Neural progenitor cell (in vitro differentiated cells): ENCODE data around the gene AGT. TPM values are rescaled to one million over a fixed set of nuclear protein-coding genes. Genes with fewer than 3 reads are reported as not detected.

Source experiments
- DNase-seq: peaks from one replicate; pipeline ENCODE4 v3.0.0-alpha.2; 2016; ENCODE audit warnings: low spot score
- H2AFZ ChIP-seq: fragments of 200-600 bp; sonication (generic); replicated peaks from 2 replicates; pipeline ENCODE4 v1.6.1; 2016; ENCODE audit warnings: antibody characterized with exemption
- H3F3A ChIP-seq: fragments of 200-600 bp; sonication (generic); 2 replicates; pipeline ENCODE4 v1.6.1; 2016; ENCODE audit warnings: antibody characterized with exemption, low read depth
- H3K27ac ChIP-seq: fragments of 200-600 bp; sonication (generic); 2 replicates; pipeline ENCODE4 v1.5.1; 2016; ENCODE audit warnings: mild to moderate bottlenecking
- H3K27me3 ChIP-seq: fragments of 200-600 bp; sonication (generic); 2 replicates; pipeline ENCODE4 v1.6.1; 2016; ENCODE audit warnings: mild to moderate bottlenecking, moderate library complexity
- H3K36me3 ChIP-seq: fragments of 200-600 bp; sonication (generic); 2 replicates; pipeline ENCODE4 v1.5.1; 2016
- H3K4me1 ChIP-seq: fragments of 200-600 bp; sonication (generic); 2 replicates; pipeline ENCODE4 v1.6.1; 2016; ENCODE audit warnings: mixed run types
- H3K4me2 ChIP-seq: fragments of 200-600 bp; sonication (generic); 2 replicates; pipeline ENCODE4 v1.6.1; 2016
- H3K4me3 ChIP-seq: fragments of 200-600 bp; sonication (generic); 2 replicates; pipeline ENCODE4 v1.5.1; 2016
- H3K79me2 ChIP-seq: fragments of 200-600 bp; sonication (generic); 2 replicates; pipeline ENCODE4 v1.6.1; 2016; ENCODE audit warnings: low read depth
- H3K9ac ChIP-seq: fragments of 200-600 bp; sonication (generic); 2 replicates; pipeline ENCODE4 v1.6.1; 2016
- H3K9me3 ChIP-seq: fragments of 200-600 bp; sonication (generic); 2 replicates; pipeline ENCODE4 v1.5.1; 2016; ENCODE audit warnings: low read depth
- H4K20me1 ChIP-seq: fragments of 200-600 bp; sonication (generic); 2 replicates; pipeline ENCODE4 v1.6.1; 2016; ENCODE audit warnings: low read depth
- H3K27ac Mint-ChIP-seq: 3 replicates; pipeline ENCODE4 v1.8.0; 2021; ENCODE audit warnings: mixed read lengths
- H3K27me3 Mint-ChIP-seq: 2 replicates; pipeline ENCODE4 v1.8.0; 2022; ENCODE audit warnings: low read depth, mild to moderate bottlenecking, inconsistent platforms, moderate library complexity, mixed read lengths; ENCODE audit not compliant: insufficient read depth
- H3K36me3 Mint-ChIP-seq: 3 replicates; pipeline ENCODE4 v1.8.0; 2021; ENCODE audit warnings: mixed read lengths
- H3K4me1 Mint-ChIP-seq: 3 replicates; pipeline ENCODE4 v1.8.0; 2021; ENCODE audit warnings: mixed read lengths
- H3K4me3 Mint-ChIP-seq: 3 replicates; pipeline ENCODE4 v1.8.0; 2021; ENCODE audit warnings: mild to moderate bottlenecking, moderate library complexity, mixed read lengths
- H3K9me3 Mint-ChIP-seq: 3 replicates; pipeline ENCODE4 v1.8.0; 2020; ENCODE audit warnings: mixed read lengths
- EZH2 ChIP-seq: fragments of 200-600 bp; sonication (generic); IDR thresholded peaks from 2 replicates; pipeline ENCODE4 v1.6.1; 2017; ENCODE audit warnings: antibody characterized with exemption, mild to moderate bottlenecking, moderate library complexity
- EZH2phosphoT487 ChIP-seq: fragments of 200-600 bp; sonication (generic); IDR thresholded peaks from 2 replicates; pipeline ENCODE4 v1.6.1; 2017; ENCODE audit warnings: antibody characterized with exemption
- total RNA-seq: library from RNA; depleted of rRNA; stranded (reverse); fragments of >200 nt; gene quantifications from 2 replicates; pipeline ENCODE4 v1.2.3, GENCODE V29; 2015; ENCODE audit warnings: low replicate concordance
- TF ChIP-seq, protein P1 (sequence below): fragments of 200-600 bp; sonication (generic); IDR thresholded peaks from 2 replicates; pipeline ENCODE4 v1.5.1; 2017; ENCODE audit warnings: antibody characterized with exemption, mild to moderate bottlenecking

Gene AGT
- total RNA-seq, 1 donor from 2014 or later, result 0.80 TPM

- Mint-ChIP-seq H3K4me3 (no peak overlapping the region), H3K27ac (peak overlapping the region; percentile 90), H3K27me3 (peaks cover 10% of the 10 kb centered on the region), H3K9me3 (no peaks in the 10 kb centered on the region), H3K4me1 (peaks cover 21% of the 10 kb centered on the region), H3K36me3 (no peaks in the 10 kb centered on the region)
- Histone ChIP-seq H3K27me3 (no peaks in the 10 kb centered on the region), H3K4me3 (no peak overlapping the region), H3F3A (no peaks in the 10 kb centered on the region), H3K27ac (no peak overlapping the region), H3K4me2 (no peak overlapping the region), H4K20me1 (no peaks in the 10 kb centered on the region), H3K9ac (no peak overlapping the region), H2AFZ (no peak overlapping the region), H3K79me2 (no peaks in the 10 kb centered on the region), H3K4me1 (peaks cover under 1% of the 10 kb centered on the region), H3K36me3 (no peaks in the 10 kb centered on the region), H3K9me3 (no peaks in the 10 kb centered on the region)
- DNase-seq, result no peak
- TF ChIP-seq EZH2phosphoT487 (no peak), EZH2 (no peak)
- TF ChIP-seq, protein P1, sequence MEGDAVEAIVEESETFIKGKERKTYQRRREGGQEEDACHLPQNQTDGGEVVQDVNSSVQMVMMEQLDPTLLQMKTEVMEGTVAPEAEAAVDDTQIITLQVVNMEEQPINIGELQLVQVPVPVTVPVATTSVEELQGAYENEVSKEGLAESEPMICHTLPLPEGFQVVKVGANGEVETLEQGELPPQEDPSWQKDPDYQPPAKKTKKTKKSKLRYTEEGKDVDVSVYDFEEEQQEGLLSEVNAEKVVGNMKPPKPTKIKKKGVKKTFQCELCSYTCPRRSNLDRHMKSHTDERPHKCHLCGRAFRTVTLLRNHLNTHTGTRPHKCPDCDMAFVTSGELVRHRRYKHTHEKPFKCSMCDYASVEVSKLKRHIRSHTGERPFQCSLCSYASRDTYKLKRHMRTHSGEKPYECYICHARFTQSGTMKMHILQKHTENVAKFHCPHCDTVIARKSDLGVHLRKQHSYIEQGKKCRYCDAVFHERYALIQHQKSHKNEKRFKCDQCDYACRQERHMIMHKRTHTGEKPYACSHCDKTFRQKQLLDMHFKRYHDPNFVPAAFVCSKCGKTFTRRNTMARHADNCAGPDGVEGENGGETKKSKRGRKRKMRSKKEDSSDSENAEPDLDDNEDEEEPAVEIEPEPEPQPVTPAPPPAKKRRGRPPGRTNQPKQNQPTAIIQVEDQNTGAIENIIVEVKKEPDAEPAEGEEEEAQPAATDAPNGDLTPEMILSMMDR, result no peak
Measured at GRCh38 chr1:230707732-230708630, 5.9 kb downstream of the AGT start.

DNA sequence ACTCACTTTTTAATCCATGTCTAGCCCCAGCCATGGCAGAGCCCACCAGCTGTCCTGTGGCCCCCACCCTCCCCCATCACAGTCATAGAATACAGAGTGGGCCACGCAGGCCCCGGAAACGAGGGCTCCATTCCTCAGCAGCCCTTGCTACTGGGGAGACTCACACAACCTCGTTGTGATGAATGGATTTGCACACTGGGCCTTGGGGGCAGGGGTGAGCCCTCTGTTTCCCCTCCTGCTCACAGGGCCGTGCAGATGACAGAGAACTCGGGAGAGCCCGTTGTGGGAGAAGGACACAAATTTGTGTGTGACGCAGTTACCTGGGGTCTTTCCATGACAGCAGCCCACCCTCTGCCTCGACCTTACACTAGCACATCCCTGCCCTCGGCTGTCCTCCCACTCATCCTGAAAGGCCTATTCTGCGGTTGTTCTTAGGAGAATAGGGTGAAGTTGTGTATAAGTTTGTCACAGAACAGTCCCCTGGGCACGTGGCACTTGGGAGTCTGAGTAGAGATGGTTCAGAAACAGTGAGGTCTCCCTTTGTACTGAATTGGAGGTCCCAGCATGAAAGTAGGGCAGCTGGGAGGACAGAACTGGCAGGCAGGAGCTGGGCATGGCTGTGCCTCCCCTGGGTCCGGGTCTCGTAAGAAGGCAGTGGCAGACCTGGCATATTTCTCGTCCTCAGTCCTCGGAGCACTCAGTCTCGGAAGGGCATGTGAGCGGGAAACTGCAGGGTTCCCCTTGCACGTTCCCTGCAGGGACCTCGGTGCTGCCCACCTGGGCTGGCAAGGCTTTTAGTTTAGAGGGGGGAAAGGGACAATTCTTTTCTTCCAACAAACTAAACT is 6.8 kb downstream of the AGT start:
- no peak overlapping the region for H2AFZ ChIP-seq
- H3K4me1 Mint-ChIP-seq, result peaks cover 30% of the 10 kb centered on the region
- H3K27ac Mint-ChIP-seq, result peak overlapping the region; percentile 63
- no peaks in the 10 kb centered on the region for H3K9me3 Mint-ChIP-seq
- no peaks in the 10 kb centered on the region for H3K79me2 ChIP-seq
- H3F3A ChIP-seq, result no peaks in the 10 kb centered on the region
- H3K4me1 ChIP-seq, result peaks cover 7% of the 10 kb centered on the region
- no peak overlapping the region for H3K4me2 ChIP-seq
- H3K9ac ChIP-seq, result no peak overlapping the region
- no peaks in the 10 kb centered on the region for H3K27me3 ChIP-seq
- H3K36me3 ChIP-seq, result no peaks in the 10 kb centered on the region
- no peak overlapping the region for H3K27ac ChIP-seq
- no peaks in the 10 kb centered on the region for H3K36me3 Mint-ChIP-seq
- no peak for DNase-seq
- no peak overlapping the region for H3K4me3 ChIP-seq
- peaks cover 10% of the 10 kb centered on the region for H3K27me3 Mint-ChIP-seq
- H3K4me3 Mint-ChIP-seq, result no peak overlapping the region
- no peak for TF ChIP-seq EZH2
- TF ChIP-seq, protein P1, result no peak
- no peak for TF ChIP-seq EZH2phosphoT487
- H3K9me3 ChIP-seq, result no peaks in the 10 kb centered on the region
- no peaks in the 10 kb centered on the region for H4K20me1 ChIP-seq

DNA sequence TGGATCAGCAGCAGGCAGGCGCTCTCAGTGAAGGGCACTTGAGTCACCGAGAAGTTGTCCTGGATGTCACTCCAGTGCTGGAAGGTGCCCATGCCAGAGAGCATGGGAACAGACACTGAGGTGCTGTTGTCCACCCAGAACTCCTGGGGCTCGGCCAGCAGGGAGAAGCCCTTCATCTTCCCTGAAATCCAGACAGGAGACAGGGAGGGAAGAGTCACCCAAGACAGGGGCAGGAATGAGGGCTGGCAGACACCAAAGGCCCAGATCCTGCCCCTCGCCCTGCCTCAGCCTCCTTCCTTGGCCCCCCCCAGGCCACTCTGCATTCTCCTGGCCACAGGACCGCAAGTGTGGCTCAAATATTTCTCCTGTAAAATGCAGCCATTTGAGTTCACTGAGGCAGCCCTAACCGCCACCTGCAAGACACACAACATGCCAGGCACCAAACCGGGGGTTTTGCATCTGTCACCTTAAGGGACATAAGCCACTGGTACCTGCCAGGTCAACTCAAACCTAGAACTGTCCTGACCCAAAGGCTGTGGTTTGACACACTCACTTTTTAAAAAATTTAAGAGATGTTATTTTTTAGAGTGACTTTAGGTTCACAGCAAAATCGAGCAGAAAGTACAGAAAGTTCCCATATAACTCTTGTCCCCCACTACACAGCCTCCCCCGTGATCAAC is 7.8 kb downstream of the AGT start:
- no peak overlapping the region for H3K4me3 ChIP-seq
- TF ChIP-seq, protein P1, result no peak
- no peak for TF ChIP-seq EZH2phosphoT487
- H3K27ac ChIP-seq, result no peak overlapping the region
- no peaks in the 10 kb centered on the region for H3K79me2 ChIP-seq
- DNase-seq, result no peak
- no peaks in the 10 kb centered on the region for H4K20me1 ChIP-seq
- no peak overlapping the region for H3K27ac Mint-ChIP-seq
- H3K4me2 ChIP-seq, result no peak overlapping the region
- H3K36me3 Mint-ChIP-seq, result no peaks in the 10 kb centered on the region
- H3K27me3 Mint-ChIP-seq, result peaks cover 10% of the 10 kb centered on the region
- peaks cover 35% of the 10 kb centered on the region for H3K4me1 Mint-ChIP-seq
- no peak overlapping the region for H3K9ac ChIP-seq
- H3K9me3 ChIP-seq, result no peaks in the 10 kb centered on the region
- H3K4me1 ChIP-seq, result peaks cover 7% of the 10 kb centered on the region
- no peaks in the 10 kb centered on the region for H3K36me3 ChIP-seq
- no peak overlapping the region for H2AFZ ChIP-seq
- no peaks in the 10 kb centered on the region for H3K27me3 ChIP-seq
- H3F3A ChIP-seq, result no peaks in the 10 kb centered on the region
- no peaks in the 10 kb centered on the region for H3K9me3 Mint-ChIP-seq
- H3K4me3 Mint-ChIP-seq, result no peak overlapping the region
